Panc1 (cell line): ENCODE results near the gene WARS2.

Source experiments
- SIN3A ChIP-seq: IDR thresholded peaks from 2 replicates; pipeline ENCODE4 v1.6.1; 2012; ENCODE audit warnings: low read depth, mild to moderate bottlenecking, low read length, moderate library complexity, borderline replicate concordance; ENCODE audit not compliant: insufficient read depth
- TF ChIP-seq, protein P1 (sequence below): fragments of 450-650 bp; IDR thresholded peaks from 2 replicates; pipeline ENCODE4 v1.5.1; 2017; ENCODE audit warnings: mild to moderate bottlenecking
- TF ChIP-seq, protein P2 (sequence below), 2 experiments: IDR thresholded peaks; 2 replicates each; pipeline ENCODE4 v1.6.1; 2011 to 2012; ENCODE audit warnings: low read depth in 2 of 2, control low read depth in 1 of 2, low read length in 1 of 2, mild to moderate bottlenecking in 1 of 2, moderate library complexity in 1 of 2; ENCODE audit not compliant: insufficient read depth in 1 of 2

DNA sequence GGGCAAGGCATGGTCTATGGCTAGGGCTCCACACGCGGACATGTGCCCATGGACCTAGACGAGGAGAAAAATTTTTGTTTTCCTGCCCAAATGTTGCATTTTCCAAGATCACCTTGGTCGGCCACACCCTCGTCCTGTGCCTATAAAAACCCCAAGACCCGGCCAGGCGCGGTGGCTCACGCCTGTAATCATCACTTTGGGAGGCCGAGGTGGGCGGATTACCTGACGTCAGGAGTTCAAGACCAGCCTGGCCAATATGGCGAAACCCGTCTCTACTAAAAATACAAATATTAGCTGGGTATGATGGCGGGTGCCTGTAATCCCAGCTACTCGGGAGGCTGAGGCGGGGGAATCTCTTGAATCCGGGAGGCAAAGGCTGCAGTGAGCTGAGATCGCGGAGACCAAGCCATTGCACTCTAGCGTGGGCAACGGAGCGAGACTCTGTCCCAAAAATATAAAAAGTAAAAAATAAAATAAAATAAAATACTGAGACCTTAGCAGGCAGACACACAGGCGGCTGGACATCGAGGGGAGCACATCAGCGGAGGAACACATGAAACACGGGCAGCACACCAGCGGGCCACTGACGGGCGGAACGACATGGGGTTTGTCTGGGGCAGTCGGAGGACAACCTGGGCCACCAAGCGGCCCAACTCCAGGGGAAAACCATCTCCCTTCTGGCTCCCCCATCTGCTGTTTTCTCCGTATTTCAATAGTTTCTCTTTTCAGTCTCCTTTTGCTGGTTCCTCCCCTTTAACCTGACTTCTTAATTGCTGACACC is 91.6 kb downstream of the WARS2 start:
- TF ChIP-seq, protein P1, sequence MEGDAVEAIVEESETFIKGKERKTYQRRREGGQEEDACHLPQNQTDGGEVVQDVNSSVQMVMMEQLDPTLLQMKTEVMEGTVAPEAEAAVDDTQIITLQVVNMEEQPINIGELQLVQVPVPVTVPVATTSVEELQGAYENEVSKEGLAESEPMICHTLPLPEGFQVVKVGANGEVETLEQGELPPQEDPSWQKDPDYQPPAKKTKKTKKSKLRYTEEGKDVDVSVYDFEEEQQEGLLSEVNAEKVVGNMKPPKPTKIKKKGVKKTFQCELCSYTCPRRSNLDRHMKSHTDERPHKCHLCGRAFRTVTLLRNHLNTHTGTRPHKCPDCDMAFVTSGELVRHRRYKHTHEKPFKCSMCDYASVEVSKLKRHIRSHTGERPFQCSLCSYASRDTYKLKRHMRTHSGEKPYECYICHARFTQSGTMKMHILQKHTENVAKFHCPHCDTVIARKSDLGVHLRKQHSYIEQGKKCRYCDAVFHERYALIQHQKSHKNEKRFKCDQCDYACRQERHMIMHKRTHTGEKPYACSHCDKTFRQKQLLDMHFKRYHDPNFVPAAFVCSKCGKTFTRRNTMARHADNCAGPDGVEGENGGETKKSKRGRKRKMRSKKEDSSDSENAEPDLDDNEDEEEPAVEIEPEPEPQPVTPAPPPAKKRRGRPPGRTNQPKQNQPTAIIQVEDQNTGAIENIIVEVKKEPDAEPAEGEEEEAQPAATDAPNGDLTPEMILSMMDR = no peak
- no peak for TF ChIP-seq SIN3A
- TF ChIP-seq, protein P2, sequence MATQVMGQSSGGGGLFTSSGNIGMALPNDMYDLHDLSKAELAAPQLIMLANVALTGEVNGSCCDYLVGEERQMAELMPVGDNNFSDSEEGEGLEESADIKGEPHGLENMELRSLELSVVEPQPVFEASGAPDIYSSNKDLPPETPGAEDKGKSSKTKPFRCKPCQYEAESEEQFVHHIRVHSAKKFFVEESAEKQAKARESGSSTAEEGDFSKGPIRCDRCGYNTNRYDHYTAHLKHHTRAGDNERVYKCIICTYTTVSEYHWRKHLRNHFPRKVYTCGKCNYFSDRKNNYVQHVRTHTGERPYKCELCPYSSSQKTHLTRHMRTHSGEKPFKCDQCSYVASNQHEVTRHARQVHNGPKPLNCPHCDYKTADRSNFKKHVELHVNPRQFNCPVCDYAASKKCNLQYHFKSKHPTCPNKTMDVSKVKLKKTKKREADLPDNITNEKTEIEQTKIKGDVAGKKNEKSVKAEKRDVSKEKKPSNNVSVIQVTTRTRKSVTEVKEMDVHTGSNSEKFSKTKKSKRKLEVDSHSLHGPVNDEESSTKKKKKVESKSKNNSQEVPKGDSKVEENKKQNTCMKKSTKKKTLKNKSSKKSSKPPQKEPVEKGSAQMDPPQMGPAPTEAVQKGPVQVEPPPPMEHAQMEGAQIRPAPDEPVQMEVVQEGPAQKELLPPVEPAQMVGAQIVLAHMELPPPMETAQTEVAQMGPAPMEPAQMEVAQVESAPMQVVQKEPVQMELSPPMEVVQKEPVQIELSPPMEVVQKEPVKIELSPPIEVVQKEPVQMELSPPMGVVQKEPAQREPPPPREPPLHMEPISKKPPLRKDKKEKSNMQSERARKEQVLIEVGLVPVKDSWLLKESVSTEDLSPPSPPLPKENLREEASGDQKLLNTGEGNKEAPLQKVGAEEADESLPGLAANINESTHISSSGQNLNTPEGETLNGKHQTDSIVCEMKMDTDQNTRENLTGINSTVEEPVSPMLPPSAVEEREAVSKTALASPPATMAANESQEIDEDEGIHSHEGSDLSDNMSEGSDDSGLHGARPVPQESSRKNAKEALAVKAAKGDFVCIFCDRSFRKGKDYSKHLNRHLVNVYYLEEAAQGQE (IDR thresholded peaks at IDR 0.05; ENCODE audit: insufficient read depth in 1 of 2, low read depth in 2 of 2, low read length in 1 of 2) = no peak
